ENCODE results near the gene CTNNA3. TPM values are rescaled to one million over a fixed set of nuclear protein-coding genes. Genes with fewer than 3 reads are reported as not detected.

CTNNA3 gene
- total RNA-seq, 1 donor from 2014 or later: not detected

GRCh38 chr10:67550838-67551402, 145.1 kb downstream of the CTNNA3 start:
- no peaks in the 10 kb centered on the region for H3K27me3 ChIP-seq (ENCODE audit: control insufficient read depth, insufficient read depth, low read length)
- DNase-seq (ENCODE audit: low read depth) (no peak), FAIRE-seq (no peak)
- no peaks in the 10 kb centered on the region for H3K36me3 ChIP-seq (ENCODE audit: control insufficient read depth, insufficient read depth, low read length)
- no peak overlapping the region for H3K4me3 ChIP-seq (ENCODE audit: low read depth, low read length)
- no peak for TF ChIP-seq CTCF (IDR thresholded peaks at IDR 0.05; ENCODE audit: insufficient read depth, low read length, severe bottlenecking)

GRCh38 chr10:67550046-67550445, 145.9 kb downstream of the CTNNA3 start:
- no peaks in the 10 kb centered on the region for H3K36me3 ChIP-seq (ENCODE audit: control insufficient read depth, insufficient read depth, low read length)
- no peak for DNase-seq (ENCODE audit: low read depth)
- no peak for TF ChIP-seq CTCF (IDR thresholded peaks at IDR 0.05; ENCODE audit: insufficient read depth, low read length, severe bottlenecking)
- no peak for FAIRE-seq
- no peak overlapping the region for H3K4me3 ChIP-seq (ENCODE audit: low read depth, low read length)
- no peaks in the 10 kb centered on the region for H3K27me3 ChIP-seq (ENCODE audit: control insufficient read depth, insufficient read depth, low read length)

- Histone ChIP-seq H3K4me3 (ENCODE audit: low read depth, low read length) (no peak overlapping the region), H3K36me3 (ENCODE audit: control insufficient read depth, insufficient read depth, low read length) (no peaks in the 10 kb centered on the region), H3K27me3 (ENCODE audit: control insufficient read depth, insufficient read depth, low read length) (no peaks in the 10 kb centered on the region)
- DNase-seq (ENCODE audit: low read depth): no peak
- FAIRE-seq: no peak
- no peak for TF ChIP-seq CTCF (IDR thresholded peaks at IDR 0.05; ENCODE audit: insufficient read depth, low read length, severe bottlenecking)
Observed at GRCh38 chr10:67549390-67549789, 146.6 kb downstream of the CTNNA3 start.

- DNase-seq (ENCODE audit: low read depth): no peak
- Histone ChIP-seq H3K4me3 (ENCODE audit: low read depth, low read length) (no peak overlapping the region), H3K36me3 (ENCODE audit: control insufficient read depth, insufficient read depth, low read length) (no peaks in the 10 kb centered on the region), H3K27me3 (ENCODE audit: control insufficient read depth, insufficient read depth, low read length) (no peaks in the 10 kb centered on the region)
- no peak for FAIRE-seq
- no peak for TF ChIP-seq CTCF (IDR thresholded peaks at IDR 0.05; ENCODE audit: insufficient read depth, low read length, severe bottlenecking)
Observed at GRCh38 chr10:67541411-67541810, 154.6 kb downstream of the CTNNA3 start.

GRCh38 chr10:67539312-67539711, 156.7 kb downstream of the CTNNA3 start:
- Histone ChIP-seq H3K27me3 (ENCODE audit: control insufficient read depth, insufficient read depth, low read length) (no peaks in the 10 kb centered on the region), H3K4me3 (ENCODE audit: low read depth, low read length) (no peak overlapping the region), H3K36me3 (ENCODE audit: control insufficient read depth, insufficient read depth, low read length) (no peaks in the 10 kb centered on the region)
- DNase-seq (ENCODE audit: low read depth) (no peak), FAIRE-seq (no peak)
- TF ChIP-seq CTCF (IDR thresholded peaks at IDR 0.05; ENCODE audit: insufficient read depth, low read length, severe bottlenecking): no peak

- Histone ChIP-seq H3K4me3 (ENCODE audit: low read depth, low read length) (no peak overlapping the region), H3K27me3 (ENCODE audit: control insufficient read depth, insufficient read depth, low read length) (no peaks in the 10 kb centered on the region), H3K36me3 (ENCODE audit: control insufficient read depth, insufficient read depth, low read length) (no peaks in the 10 kb centered on the region)
- DNase-seq (ENCODE audit: low read depth): no peak
- no peak for FAIRE-seq
- no peak for TF ChIP-seq CTCF (IDR thresholded peaks at IDR 0.05; ENCODE audit: insufficient read depth, low read length, severe bottlenecking)
Observed at GRCh38 chr10:67537906-67538305, 158.1 kb downstream of the CTNNA3 start.
